Measurements from ENCODE around the gene MTA2. TPM values are rescaled to one million over a fixed set of nuclear protein-coding genes. Genes with fewer than 3 reads are reported as not detected.
A peak's percentile ranks its signal among the peaks of the same experiment; 100 is the strongest.

MTA2 gene
- total RNA-seq, 1 donor from 2014 or later = 136 TPM

GRCh38 chr11:62603776-62604299, 2.2 kb upstream of the MTA2 start:
- Histone ChIP-seq H3K27me3 (ENCODE audit: control insufficient read depth, insufficient read depth, low read length) (no peaks in the 10 kb centered on the region), H3K36me3 (ENCODE audit: control insufficient read depth, insufficient read depth, low read length) (no peaks in the 10 kb centered on the region), H3K4me3 (ENCODE audit: low read depth, low read length) (no peak overlapping the region)
- no peak for TF ChIP-seq CTCF (IDR thresholded peaks at IDR 0.05; ENCODE audit: insufficient read depth, low read length, poor library complexity, severe bottlenecking)
- DNase-seq (ENCODE audit: low read depth) = no peak

- DNase-seq (ENCODE audit: low read depth) = no peak
- Histone ChIP-seq H3K36me3 (ENCODE audit: control insufficient read depth, insufficient read depth, low read length) (no peaks in the 10 kb centered on the region), H3K27me3 (ENCODE audit: control insufficient read depth, insufficient read depth, low read length) (no peaks in the 10 kb centered on the region), H3K4me3 (ENCODE audit: low read depth, low read length) (no peak overlapping the region)
- TF ChIP-seq CTCF (IDR thresholded peaks at IDR 0.05; ENCODE audit: insufficient read depth, low read length, poor library complexity, severe bottlenecking) = no peak
These were observed 1.4 kb upstream of the MTA2 start for GRCh38 chr11:62603072-62603408.

- Histone ChIP-seq H3K36me3 (ENCODE audit: control insufficient read depth, insufficient read depth, low read length) (no peaks in the 10 kb centered on the region), H3K4me3 (ENCODE audit: low read depth, low read length) (peak overlapping the region; percentile 34), H3K27me3 (ENCODE audit: control insufficient read depth, insufficient read depth, low read length) (no peaks in the 10 kb centered on the region)
- TF ChIP-seq CTCF (IDR thresholded peaks at IDR 0.05; ENCODE audit: insufficient read depth, low read length, poor library complexity, severe bottlenecking) = no peak
- DNase-seq (ENCODE audit: low read depth) = no peak
These were observed 741 bp upstream of the MTA2 start for GRCh38 chr11:62602141-62603071.

GRCh38 chr11:62601122-62601371, 618 bp downstream of the MTA2 start:
- TF ChIP-seq CTCF (IDR thresholded peaks at IDR 0.05; ENCODE audit: insufficient read depth, low read length, poor library complexity, severe bottlenecking) = no peak
- no peak for DNase-seq (ENCODE audit: low read depth)
- Histone ChIP-seq H3K4me3 (ENCODE audit: low read depth, low read length) (peak overlapping the region; percentile 84), H3K36me3 (ENCODE audit: control insufficient read depth, insufficient read depth, low read length) (peaks cover 3% of the 10 kb centered on the region), H3K27me3 (ENCODE audit: control insufficient read depth, insufficient read depth, low read length) (no peaks in the 10 kb centered on the region)

- TF ChIP-seq CTCF (IDR thresholded peaks at IDR 0.05; ENCODE audit: insufficient read depth, low read length, poor library complexity, severe bottlenecking) = no peak
- DNase-seq (ENCODE audit: low read depth) = no peak
These were observed 1.1 kb downstream of the MTA2 start for GRCh38 chr11:62600367-62601121.

More at GRCh38 chr11:62600367-62601121, 1.1 kb downstream of the MTA2 start:
- peaks cover 5% of the 10 kb centered on the region for H3K36me3 ChIP-seq (ENCODE audit: control insufficient read depth, insufficient read depth, low read length)
- no peaks in the 10 kb centered on the region for H3K27me3 ChIP-seq (ENCODE audit: control insufficient read depth, insufficient read depth, low read length)
- H3K4me3 ChIP-seq (ENCODE audit: low read depth, low read length) = peak overlapping the region; percentile 84

All from kidney epithelial cell (primary cell).